GM10266 (cell line): ENCODE data around the gene GH2.
"Not testable (repeated sequence)": the region's sequence is repeated elsewhere in the genome, so short reads cannot be mapped to it uniquely, and the experiment has no call there.

Experiments
- DNase-seq: peaks from one replicate; pipeline ENCODE4 v3.0.0; 2012; ENCODE audit errors: extremely low spot score
- TF ChIP-seq, protein P1 (sequence below): IDR thresholded peaks from 2 replicates; pipeline ENCODE4 v1.5.1; 2012; ENCODE audit warnings: mild to moderate bottlenecking, low read depth; ENCODE audit not compliant: control insufficient read depth, insufficient read depth; ENCODE audit errors: missing control alignments

GH2 gene

DNA sequence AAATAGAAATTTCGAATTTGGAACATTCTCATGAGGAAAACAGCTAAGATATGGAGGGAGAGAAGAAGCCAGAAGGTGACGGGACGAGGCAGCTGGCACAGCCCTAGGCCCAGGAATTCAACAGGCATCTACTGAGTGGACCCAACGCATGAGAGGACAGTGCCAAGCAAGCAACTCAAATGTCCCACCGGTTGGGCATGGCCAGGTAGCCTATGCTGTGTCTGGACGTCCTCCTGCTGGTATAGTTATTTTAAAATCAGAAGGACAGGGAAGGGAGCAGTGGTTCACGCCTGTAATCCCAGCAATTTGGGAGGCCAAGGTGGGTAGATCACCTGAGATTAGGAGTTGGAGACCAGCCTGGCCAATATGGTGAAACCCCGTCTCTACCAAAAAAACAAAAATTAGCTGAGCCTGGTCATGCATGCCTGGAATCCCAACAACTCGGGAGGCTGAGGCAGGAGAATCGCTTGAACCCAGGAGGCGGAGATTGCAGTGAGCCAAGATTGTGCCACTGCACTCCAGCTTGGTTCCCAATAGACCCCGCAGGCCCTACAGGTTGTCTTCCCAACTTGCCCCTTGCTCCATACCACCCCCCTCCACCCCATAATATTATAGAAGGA is 34.9 kb upstream of the GH2 start:
- TF ChIP-seq, protein P1, sequence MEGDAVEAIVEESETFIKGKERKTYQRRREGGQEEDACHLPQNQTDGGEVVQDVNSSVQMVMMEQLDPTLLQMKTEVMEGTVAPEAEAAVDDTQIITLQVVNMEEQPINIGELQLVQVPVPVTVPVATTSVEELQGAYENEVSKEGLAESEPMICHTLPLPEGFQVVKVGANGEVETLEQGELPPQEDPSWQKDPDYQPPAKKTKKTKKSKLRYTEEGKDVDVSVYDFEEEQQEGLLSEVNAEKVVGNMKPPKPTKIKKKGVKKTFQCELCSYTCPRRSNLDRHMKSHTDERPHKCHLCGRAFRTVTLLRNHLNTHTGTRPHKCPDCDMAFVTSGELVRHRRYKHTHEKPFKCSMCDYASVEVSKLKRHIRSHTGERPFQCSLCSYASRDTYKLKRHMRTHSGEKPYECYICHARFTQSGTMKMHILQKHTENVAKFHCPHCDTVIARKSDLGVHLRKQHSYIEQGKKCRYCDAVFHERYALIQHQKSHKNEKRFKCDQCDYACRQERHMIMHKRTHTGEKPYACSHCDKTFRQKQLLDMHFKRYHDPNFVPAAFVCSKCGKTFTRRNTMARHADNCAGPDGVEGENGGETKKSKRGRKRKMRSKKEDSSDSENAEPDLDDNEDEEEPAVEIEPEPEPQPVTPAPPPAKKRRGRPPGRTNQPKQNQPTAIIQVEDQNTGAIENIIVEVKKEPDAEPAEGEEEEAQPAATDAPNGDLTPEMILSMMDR, result no peak
- no peak for DNase-seq

DNA sequence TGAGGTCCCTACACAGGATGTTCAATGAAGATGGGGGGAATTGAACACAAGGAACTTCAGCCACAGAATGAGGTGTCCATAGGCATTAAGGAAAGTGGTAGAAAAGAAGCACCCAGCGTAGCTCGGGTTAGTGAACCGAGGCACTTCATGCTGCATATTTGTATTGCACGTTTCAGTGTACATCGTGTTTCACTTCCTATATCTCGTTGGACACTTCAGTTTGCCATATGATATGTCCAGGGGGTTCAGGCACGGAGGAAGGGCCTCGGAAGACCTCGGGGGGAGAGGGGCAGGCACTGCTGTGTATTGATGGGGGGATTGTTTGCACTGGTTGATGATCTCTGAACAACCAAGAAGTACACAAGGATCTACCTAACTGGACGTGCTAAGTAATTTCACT is 34.0 kb upstream of the GH2 start:
- DNase-seq, result not testable (repeated sequence)

DNA sequence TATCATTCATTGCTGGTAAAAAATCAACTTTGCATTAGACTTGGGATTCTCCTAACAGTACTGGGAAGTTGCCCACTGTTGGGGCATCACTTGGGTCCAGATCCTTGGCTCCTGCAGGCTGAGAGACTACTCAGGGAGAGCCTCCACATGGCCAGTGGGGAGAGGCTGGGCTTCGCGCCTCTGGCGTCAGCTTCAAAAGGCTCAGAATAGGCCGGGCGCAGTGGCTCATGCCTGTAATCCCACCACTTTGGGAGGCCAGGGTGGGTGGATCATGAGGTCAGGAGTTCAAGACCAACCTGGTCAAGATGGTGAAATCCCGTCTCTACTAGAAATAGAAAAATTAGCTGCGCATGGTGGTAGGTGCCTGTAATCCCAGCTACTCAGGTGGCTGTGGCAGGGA is 32.7 kb upstream of the GH2 start:
- TF ChIP-seq, protein P1, result no peak

DNA sequence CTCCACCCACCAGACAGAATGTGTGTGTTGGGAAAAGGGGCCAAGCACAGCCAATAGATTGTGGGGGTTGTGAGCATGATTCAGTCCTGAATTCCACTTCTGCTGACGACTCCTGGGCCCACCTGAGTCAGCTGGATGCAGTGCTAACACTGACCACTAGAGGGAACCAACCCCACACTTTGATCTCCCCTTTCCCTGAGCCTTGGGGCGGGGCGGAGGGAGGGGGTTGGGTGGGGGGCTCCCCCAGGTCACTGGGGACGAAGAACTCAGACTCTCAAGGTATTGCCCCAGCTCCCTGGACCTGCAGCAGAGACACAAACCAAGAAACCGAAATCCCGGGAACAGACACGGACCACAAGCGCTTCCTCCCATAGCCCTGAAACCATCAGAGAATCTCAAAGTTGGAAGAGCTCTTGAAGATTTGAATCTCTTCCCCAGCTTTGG is 29.9 kb upstream of the GH2 start:
- DNase-seq, result peak; percentile 53
- TF ChIP-seq, protein P1, result peak; percentile 83

More for the DNA sequence above, 32.7 kb upstream of the GH2 start:
- no peak for DNase-seq

DNA sequence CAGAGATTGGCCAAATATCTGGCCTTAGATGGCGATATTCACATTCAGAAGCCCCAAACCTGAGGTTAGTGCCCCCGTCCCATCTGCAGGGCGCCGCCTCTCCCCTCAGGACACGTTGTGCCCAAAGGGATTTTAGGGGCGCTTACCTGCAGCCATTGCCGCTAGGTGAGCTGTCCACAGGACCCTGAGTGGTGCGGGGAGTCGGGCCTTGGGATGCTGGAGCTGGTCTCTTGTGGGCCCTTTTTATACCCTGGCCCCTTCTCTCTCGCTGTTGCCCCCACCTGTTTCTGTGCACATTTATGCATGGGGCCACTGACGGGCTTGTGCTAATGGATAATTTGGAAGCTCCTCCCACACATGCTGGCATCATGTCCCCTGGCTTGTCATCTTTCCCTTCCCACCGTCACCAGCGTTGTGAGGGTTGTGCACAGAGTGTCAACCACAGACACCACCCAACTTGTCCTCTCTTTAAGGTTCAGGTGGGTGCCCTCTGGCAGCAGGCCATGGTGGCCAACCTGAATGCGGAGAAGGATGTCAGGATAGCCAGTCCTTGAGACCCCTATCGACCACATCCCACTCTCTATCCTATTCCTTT is 29.4 kb upstream of the GH2 start, which contains the start of gene CSHL1:
Gene CSHL1 (minus strand): TSS at position 218 of the 595 bp plus-strand sequence. CDS start 62 bp downstream, at position 156.
- DNase-seq, result no peak
- TF ChIP-seq, protein P1, result no peak

DNA sequence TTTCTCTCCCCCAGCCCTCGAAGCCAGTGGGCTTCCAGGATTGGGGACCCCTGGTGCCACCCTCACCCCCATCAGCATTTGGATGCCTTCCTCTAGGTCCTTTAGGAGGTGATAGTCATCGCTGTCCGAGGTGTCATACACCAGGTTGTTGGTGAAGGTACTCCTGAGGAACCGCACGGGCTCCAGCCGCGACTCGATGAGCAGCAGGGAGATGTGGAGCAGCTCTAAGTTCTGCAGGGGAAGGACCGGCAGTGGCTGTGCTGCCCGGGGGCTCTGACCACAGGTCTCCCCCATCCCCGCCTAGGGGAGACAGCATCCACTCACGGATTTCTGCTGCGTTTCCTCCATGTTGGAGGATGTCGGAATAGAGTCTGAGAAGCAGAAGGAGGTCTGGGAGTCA is 28.4 kb upstream of the GH2 start:
- TF ChIP-seq, protein P1, result no peak
- DNase-seq, result no peak

DNA sequence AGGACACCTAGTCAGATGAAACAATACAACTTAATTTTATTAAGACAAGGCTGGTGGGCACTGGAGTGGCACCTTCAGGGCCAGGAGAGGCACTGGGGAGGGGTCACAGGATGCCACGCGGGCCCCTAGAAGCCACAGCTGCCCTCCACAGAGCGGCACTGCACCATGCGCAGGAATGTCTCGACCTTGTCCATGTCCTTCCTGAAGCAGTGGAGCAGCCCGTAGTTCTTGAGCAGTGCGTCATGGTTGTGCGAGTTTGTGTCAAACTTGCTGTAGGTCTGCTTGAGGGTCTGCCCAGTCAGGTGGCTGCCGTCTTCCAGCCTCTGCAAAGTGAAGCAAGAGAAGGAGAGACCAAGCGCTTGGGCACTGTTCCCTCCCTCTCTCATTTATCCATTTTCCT is 27.8 kb upstream of the GH2 start:
- not testable (repeated sequence) for DNase-seq

DNA sequence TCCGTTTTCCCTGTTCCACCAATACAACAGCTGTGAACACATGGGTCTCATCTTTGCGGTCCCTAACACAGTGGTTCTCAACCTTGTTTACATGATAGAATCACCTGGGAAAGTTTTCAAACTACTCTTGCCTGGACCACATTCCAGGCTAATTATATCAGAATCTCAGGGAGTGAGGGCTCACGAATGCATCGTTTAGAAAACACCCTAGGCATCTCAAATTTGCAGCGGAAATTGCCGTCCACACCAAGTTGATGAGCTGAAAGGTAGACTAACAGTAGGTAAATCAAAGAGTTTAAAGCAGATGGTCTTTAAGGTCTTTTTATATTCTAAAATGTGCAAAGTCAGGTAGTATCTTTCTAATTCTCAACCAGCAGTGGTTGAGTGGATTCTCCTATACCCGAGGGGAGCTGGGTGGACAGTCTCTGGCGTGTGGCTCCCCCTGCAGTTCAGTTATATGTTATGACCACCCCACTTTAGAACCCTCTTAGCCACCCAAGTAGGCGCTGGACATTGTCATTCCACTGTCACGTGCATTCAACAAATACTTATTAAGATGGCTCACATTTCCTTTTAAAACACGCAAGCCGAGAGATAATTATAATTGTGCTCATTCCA is 25.5 kb upstream of the GH2 start:
- DNase-seq, result not testable (repeated sequence)
- TF ChIP-seq, protein P1, result peak; percentile 18

DNA sequence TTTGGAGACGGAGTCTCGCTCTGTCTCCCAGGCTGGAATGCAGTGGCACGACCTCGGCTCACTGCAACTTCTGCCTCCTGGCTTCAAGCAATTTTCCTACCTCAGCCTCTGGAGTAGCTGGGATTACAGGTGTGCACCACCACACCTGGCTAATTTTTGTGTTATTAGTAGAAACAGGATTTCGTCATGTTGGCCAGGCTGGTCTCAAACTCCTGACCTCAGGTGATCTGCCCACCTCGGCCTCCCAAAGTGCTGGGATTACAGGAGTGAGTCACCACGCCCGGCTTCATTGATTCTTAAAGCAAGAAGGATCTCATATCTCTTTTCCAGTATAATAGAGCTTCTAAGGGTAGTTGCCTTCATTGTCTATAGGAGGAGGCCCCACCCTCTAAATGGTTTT is 23.1 kb upstream of the GH2 start:
- DNase-seq, result not testable (repeated sequence)
